T-helper 2 cell (primary cell): Measurements from ENCODE around the gene VENTX.
A peak's percentile ranks its signal among the peaks of the same experiment; 100 is the strongest.
"Not testable (repeated sequence)": the region's sequence is repeated elsewhere in the genome, so short reads cannot be mapped to it uniquely, and the experiment has no call there.

Experiments used
- DNase-seq, 5 experiments: peaks; one replicate each; pipeline versions ENCODE4 v3.0.0 to v3.0.0-alpha.2; 2012 to 2022

VENTX gene

GRCh38 chr10:133216776-133217175, 20.9 kb upstream of the VENTX start:
- DNase-seq = no peak

GRCh38 chr10:133217800-133218589, 19.7 kb upstream of the VENTX start:
- DNase-seq = no peak

- no peak for DNase-seq
Measured at GRCh38 chr10:133218891-133219290, 18.8 kb upstream of the VENTX start.

DNA sequence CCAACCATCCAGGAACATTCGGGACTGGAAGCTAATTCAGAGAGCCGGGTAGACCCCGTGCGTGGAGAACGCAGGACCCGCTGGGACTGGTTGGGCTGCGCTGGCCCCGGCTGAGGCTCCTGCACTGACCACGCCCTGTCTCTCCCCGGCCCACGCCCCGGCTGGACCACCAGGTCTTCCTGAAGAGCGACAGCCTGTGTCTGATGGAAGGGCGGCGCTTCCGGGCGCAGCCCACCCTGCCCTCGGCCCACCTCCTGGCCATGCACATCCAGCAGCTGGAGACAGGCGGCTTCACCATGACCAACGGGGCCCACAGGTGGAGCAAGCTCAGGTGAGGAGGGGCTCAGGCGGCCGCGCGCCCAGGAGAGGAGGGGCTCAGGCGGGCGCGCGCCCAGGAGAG, 17.9 kb upstream of the VENTX start:
- DNase-seq = no peak

GRCh38 chr10:133221331-133221730, 16.3 kb upstream of the VENTX start:
- no peak for DNase-seq

DNA sequence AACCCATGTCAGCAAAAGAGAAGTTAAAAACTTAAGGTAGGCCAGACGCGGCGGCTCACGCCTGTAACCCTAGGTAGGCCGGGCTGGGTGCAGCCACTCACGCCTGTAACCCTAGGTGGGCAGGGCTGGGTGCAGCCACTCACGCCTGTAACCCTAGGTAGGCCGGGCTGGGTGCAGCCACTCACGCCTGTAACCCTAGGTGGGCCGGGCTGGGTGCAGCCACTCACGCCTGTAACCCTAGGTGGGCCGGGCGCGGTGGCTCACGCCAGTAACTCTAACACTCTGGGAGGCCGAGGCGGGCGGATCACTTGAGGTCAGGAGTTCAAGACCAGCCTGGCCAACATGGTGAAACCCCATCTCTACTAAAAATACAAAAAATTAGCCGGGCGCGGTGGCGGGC, 15.9 kb upstream of the VENTX start:
- not testable (repeated sequence) for DNase-seq

DNA sequence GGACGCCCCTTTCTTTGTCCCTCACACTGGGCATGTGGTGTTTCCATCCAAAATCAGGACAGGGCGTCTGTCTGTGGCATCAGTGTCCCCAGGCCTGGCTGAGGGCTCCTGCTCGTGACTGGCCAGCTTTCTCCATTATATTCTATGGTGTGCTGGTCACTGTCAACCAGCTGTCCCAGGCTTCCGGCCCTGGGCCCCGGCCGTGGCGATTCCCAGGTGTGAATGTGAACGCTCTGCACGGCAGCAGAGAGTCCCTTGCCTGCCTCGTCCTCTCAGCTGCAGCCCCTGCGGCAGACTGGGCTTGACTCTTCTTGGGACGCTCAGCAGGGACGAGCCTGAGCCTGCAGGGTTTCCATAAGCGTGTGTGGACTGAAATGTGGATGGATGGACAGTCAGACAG, 13.6 kb upstream of the VENTX start:
- no peak for DNase-seq

GRCh38 chr10:133224756-133225372, 12.8 kb upstream of the VENTX start:
- no peak for DNase-seq

DNA sequence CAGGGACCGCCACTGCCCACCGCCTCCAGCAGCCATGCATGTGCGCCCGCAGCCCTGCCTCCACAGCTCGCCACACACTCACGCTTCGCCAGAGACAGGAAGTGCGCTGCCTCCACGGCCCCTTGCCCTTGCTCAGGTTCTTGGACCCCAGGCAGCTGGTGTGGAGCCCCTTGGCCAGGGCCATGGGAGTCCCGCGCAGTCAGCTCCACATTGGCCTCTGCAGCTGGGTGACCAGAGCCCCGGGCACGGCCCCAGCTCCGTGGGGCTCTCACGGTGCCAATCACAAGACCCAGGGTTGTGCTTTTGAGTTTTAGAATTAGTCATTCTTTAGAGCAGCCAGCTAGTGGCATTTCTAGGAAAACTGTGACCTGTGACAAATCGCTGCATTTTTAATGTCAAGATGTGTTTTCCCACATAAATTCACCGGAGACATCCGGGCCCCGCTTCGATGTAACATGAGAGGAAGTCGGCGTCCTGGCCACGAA, 11.9 kb upstream of the VENTX start:
- DNase-seq = peak in 1 of 5 experiments; percentile 53

- DNase-seq = peak in 1 of 5 experiments; percentile 53
Measured at GRCh38 chr10:133226251-133226808, 11.3 kb upstream of the VENTX start.

- no peak for DNase-seq
Measured at GRCh38 chr10:133227256-133227655, 10.4 kb upstream of the VENTX start.

- no peak for DNase-seq
Measured at GRCh38 chr10:133229265-133230043, 8.2 kb upstream of the VENTX start.

DNA sequence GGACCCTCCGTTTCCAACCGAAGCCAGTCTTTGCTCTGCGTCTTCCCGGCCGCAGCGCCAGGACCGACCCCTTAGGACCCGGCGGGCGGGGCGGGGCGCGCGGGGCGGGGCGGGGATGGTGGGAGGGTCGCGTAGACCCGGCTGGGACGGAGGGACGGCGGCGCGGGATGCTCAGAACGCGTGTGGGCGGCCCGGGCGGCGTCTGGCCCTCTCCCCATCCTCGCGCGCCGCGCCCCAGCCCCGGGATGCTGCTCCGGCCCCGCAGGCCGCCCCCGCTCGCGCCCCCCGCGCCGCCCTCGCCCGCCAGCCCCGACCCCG, 7.7 kb upstream of the VENTX start, which contains the start of gene UTF1:
Gene UTF1, plus strand, starts transcription at position 174 of the 318 bp plus-strand sequence. Its CDS starts 72 bp downstream, at position 246.
- DNase-seq = no peak

- peak in 1 of 5 experiments; percentile 47 for DNase-seq
Measured at GRCh38 chr10:133230387-133231195, 7.1 kb upstream of the VENTX start.

DNA sequence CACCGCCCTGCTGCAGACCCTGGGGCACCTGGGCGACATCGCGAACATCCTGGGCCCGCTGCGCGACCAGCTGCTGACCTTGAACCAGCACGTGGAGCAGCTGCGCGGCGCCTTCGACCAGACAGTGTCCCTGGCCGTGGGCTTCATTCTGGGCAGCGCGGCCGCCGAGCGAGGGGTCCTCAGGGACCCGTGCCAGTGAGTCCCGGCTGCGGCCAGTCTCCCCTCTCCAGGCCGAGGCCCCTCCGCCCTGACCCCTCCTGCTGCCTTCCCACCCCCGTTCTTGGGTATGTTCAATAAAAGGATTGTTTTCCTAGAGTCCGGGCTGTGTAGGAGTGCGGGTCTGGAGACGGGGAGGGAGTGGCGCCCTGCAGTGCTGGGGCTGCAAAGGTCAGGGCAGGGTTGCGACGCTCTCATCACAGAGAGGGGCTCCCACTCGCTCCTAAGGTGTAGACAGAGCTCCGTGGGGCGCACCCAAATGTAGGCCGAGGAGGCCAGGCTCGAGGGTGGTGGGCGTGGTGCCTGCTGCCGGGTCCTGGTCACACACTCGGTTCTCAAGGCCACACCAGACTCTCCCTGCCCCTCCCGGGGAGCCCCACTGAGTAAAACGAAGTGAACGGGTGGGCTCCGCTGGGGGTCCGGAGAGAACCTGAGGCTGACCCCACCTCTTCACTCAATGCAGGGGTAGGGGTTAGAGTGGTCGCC, 6.3 kb upstream of the VENTX start:
- no peak for DNase-seq

- DNase-seq = no peak
Measured at GRCh38 chr10:133231946-133232574, 5.6 kb upstream of the VENTX start.

DNA sequence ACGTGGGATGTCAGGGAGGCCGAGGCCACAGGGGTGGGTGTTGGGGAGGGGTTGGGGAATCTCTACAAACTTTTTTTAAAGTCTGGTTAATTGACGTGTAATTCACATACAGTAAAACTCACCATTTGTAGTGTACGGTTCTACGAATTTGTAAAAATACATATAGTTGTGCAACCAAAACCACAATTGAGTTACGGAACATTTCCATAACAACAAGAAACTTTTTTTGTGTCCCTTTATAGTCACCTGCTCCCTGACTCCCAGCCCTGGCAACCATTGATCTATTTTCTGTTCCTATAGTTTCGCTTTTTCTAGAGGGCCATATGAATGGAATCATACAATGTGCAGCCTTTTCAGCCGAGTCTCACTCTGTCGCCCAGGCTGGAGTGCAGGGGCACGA, 2.9 kb upstream of the VENTX start:
- DNase-seq = not testable (repeated sequence)

DNA sequence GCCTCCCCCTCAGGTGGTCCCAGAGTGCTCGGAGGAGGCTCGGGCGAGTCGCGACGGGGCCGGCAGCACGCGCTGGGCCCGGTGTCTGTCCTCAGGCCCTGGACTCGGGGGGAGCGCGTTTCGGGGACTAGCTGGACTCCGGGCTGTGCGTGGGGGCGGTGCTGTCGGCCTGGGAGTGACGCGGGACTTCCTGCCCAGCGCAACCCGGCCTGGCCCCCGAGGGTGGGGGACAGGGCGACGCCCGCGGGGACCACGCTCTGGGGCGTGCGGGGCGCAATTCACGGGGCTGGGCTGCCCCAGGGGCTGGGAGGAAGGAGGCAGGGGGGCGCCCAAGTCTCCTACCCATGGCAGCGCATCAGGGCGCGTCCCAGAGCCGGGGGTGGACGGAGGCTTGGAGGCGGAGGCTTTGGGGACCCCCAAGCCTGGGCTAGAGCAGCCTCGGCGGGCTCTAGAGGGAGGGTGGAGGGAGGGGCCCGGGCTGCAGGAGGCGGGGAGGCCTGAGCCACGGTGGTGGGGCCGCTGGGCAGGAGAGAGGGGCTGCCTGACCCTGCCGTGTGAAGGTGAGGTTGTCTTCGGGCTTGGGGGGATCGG, 2.3 kb upstream of the VENTX start:
- DNase-seq = no peak

DNA sequence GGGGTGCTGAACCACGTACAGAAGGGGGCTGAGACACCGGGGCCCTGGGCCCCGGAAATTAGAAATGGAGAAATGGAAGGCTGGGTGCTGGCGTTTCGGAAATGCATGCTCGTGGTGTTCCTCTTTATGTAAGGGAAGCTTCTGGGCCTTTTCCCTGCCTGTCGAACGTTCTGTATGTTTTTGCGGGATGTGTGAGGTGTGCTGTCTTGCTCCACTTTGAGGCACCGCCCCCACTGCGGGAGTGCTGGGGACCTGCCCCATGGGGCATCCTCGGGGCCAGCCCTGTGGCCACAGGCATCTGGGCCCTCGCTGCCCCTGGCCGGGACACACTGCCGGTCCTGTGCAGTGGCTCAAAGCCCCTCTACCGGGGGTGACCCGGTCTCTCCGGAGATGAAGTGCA, 1.7 kb upstream of the VENTX start:
- no peak for DNase-seq

DNA sequence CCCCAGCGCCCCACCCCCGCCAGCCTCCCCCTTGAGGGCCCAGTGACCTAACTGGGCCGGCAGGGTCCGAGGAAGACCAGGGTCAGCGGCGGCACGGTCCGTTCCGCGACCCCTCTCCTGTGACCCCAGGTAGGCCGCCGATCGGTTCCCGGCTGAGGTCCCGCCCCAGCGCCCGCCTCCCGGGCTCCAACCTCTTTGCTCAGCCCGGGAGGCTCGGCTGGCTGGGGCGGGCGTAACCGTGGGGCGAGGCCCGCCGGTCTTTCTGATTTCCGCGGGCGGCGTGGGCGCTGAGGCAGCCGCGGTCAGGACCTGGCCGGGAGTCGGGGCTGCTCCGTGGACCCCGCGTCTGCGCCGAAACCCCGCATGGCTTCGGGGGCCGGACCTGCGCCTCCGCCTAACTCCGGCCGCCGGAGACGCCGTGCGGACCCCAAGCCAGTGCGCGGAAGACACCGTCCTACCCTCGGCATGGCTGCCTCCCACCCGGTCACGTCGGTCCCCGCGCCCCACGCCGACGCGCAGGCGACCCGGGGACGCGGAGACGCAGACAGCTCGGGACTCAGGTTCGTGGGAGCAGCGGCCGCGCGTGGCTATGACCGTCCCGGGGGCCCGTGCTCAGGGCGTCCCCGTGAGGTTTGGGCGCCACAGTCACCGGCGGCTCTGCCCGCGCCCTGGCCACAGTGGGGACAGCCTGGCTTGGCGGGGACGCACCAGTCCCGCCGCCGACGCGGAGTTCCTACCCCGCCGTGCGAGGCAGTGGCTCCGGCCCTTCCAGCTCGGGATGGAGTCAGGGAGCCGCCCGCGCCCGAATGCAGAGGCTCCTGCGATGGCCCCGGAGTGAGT, 1.0 kb upstream of the VENTX start:
- no peak for DNase-seq
